Epithelial cell of esophagus (primary cell): Measurements from ENCODE around the gene PSMA1.

Experiments
- DNase-seq: peaks from one replicate; pipeline ENCODE4 v3.0.0; 2010; ENCODE audit warnings: low read depth
- H3K4me3 ChIP-seq: 2 replicates; pipeline ENCODE4 v1.5.1; 2011; ENCODE audit warnings: mild to moderate bottlenecking, low read length, control low read depth
- TF ChIP-seq, protein P1 (sequence below): IDR thresholded peaks from 2 replicates; pipeline ENCODE4 v1.5.1; 2011; ENCODE audit warnings: low read depth, mild to moderate bottlenecking, low read length, control low read depth, inconsistent platforms; ENCODE audit not compliant: insufficient read depth; ENCODE audit errors: missing control alignments

Gene PSMA1

DNA sequence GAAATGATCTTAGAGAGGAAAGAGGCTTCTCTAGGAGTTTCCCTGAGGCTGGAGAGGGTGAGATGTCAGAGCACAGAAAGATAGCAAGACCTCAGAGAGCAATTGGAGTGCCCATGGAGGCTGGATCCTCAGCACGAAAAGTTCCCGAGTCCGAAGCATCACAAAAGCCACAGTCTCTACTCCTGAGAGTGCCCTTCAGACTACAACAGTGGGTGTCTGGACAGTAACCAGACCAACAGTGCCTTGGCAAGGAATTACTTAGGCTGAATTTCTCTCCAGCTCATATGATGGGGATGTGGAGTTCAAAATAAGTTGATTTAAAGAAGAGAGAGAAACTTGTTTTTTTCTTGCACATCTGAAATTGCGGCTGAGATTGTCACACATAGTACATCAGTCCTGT lies 31.9 kb upstream of the PSMA1 start:
- no peak overlapping the region for H3K4me3 ChIP-seq
- no peak for DNase-seq
- TF ChIP-seq, protein P1, sequence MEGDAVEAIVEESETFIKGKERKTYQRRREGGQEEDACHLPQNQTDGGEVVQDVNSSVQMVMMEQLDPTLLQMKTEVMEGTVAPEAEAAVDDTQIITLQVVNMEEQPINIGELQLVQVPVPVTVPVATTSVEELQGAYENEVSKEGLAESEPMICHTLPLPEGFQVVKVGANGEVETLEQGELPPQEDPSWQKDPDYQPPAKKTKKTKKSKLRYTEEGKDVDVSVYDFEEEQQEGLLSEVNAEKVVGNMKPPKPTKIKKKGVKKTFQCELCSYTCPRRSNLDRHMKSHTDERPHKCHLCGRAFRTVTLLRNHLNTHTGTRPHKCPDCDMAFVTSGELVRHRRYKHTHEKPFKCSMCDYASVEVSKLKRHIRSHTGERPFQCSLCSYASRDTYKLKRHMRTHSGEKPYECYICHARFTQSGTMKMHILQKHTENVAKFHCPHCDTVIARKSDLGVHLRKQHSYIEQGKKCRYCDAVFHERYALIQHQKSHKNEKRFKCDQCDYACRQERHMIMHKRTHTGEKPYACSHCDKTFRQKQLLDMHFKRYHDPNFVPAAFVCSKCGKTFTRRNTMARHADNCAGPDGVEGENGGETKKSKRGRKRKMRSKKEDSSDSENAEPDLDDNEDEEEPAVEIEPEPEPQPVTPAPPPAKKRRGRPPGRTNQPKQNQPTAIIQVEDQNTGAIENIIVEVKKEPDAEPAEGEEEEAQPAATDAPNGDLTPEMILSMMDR: no peak

DNA sequence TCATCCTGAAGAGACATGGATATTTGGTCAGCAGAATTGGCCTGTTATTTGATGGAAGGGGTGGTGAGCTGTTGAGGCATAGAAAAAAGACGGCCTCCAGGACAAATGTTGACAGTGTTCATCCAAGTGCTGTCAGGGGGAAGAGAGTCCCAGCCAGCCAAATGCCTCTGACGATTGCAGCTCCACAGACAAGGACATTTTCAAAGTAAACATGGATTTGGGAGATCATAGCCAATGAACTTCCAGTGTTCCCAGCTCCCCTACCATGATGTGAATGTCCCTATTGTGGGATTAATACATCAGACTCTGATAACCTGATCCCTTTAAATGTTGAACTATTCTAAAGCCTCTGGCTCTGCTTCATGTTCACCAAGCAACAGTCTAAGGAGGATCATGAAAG lies 31.2 kb upstream of the PSMA1 start:
- H3K4me3 ChIP-seq: no peak overlapping the region
- no peak for DNase-seq
- TF ChIP-seq, protein P1: no peak

DNA sequence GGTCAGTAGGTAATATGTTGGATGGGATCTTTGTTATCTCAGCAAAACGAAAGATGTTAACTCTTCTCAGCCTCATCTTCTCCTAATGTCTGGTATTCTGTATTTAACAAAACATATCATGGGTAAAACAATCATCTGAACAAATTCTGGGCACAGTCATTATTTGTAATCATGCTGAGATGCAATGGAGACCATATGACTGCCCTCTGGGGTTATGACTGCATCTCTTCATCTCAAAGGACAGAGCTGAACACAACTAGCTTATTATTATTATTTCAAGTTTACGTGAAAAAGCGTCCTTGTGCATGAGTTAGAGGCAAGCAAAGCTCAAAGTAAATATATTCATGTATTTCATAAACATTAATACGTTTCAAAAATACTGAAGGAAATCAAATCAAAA lies 29.7 kb upstream of the PSMA1 start:
- TF ChIP-seq, protein P1: no peak
- H3K4me3 ChIP-seq: no peak overlapping the region
- DNase-seq: no peak

DNA sequence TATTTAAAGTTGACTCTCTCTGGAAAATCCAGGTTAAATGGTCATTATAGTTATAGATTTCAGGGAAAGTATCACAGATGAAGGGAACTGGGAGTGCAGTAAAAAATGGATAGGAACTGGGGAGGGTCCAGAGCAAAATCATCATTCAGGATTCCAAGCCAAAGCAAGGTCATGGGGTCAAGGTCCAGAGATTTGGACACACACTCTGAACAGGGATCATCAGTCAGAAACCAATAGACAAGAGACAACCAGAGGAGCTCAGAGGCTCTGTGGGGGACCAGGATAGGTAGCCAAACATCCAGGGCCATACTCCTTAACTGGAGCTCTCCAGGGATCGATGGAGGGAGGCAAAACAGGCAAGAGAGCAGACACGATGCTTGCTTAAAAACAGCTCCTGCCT lies 27.3 kb upstream of the PSMA1 start:
- DNase-seq: no peak
- TF ChIP-seq, protein P1: no peak
- no peak overlapping the region for H3K4me3 ChIP-seq

DNA sequence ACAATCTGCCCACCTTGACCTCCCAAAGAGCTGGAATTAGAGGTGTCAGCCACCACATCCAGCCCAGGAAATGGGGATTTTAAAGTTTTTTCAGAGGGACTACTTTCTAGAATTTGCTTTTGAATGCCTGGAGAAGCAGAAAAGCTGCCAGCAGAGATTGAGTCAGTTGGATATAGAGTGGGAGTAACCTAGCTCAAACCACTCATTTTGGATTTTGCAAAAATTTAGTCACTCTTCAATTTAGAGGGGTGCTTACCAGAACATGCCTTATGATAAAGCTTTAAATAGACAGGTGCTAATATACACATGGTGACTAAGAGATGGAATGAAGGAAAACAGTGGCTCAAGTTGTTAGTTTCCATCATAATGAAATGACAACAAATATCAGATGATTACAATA lies 26.5 kb upstream of the PSMA1 start:
- DNase-seq: no peak

DNA sequence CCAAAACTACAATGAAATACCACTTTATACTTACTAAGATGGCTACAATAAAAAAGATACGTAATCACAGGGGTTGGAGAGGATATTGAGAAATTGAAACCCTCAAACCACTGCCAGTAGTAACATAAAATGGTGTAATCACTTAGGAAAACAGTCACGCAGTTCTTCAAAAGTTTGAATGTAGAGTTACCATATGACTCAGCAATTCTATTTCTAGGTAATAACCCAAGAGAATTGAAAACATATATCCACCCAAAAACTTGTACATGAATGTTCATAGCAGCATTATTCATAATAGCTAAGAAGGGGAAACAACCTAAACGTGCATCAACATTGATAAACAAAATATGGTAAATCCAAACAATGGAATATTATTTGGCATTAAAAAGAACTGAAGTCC lies 24.4 kb upstream of the PSMA1 start:
- DNase-seq: peak; percentile 13
- TF ChIP-seq, protein P1: no peak
- no peak overlapping the region for H3K4me3 ChIP-seq

More for the DNA sequence above, 26.5 kb upstream of the PSMA1 start:
- TF ChIP-seq, protein P1: no peak
- H3K4me3 ChIP-seq: no peak overlapping the region

DNA sequence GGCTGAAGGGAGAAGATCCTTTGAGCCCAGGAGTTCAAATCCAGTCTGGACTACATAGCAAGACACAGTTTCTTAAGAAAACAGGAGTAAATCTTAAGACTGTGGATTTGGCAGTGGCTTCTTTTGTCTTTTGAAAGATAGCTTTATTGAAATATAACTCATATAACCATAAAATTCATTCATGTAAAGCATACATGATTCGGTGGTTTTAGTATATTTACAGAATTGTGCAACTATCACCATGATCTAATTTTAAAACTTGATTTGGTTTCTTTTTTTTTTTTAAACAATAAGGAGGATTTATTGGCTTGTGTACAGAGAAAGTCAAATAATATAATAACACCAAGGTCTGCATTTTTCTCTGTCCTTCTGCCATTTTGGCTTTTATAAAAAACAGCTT lies 23.1 kb upstream of the PSMA1 start:
- no peak overlapping the region for H3K4me3 ChIP-seq
- no peak for DNase-seq
- TF ChIP-seq, protein P1: no peak
